HuH-7.5 (cell line): ENCODE measurements around the gene MESP2.

Experiments
- DNase-seq: peaks from one replicate; pipeline ENCODE4 v3.0.0; 2011; ENCODE audit warnings: low spot score

The MESP2 gene

DNA sequence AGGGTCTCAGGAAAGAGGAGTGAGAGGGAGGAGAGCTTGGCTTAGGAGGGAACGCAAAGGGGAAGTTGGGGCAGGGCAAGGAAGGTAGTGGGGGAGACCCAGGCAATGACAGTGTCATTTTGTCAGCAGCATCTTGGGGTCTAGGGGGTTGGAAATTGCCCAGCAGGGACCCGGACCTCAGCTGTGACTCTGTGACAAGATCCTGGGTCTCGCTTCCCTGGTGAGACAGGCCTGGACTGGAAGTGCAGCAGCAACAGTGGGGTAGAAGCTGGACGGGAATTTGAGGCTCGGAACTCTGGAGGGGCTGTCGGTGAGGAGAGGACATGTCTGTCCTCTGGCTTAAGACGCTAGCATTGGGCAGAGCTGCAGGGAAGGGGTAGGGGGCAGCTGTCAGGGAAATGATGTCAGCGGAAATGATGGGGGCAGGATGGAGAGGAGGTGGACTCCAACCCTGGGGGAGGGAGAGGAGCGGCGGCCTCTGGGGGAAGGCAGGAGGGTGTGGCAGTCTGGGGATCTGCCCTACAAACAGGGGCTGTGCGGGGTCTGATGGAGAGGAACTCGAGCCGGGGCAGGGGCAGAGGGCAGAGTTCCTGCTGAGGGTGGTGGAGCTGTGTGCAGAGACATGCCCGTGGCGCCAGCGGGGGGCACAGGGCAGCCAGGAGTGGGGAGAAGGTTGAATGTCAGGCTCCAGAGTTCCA is 26.2 kb downstream of the MESP2 start:
- DNase-seq: no peak

DNA sequence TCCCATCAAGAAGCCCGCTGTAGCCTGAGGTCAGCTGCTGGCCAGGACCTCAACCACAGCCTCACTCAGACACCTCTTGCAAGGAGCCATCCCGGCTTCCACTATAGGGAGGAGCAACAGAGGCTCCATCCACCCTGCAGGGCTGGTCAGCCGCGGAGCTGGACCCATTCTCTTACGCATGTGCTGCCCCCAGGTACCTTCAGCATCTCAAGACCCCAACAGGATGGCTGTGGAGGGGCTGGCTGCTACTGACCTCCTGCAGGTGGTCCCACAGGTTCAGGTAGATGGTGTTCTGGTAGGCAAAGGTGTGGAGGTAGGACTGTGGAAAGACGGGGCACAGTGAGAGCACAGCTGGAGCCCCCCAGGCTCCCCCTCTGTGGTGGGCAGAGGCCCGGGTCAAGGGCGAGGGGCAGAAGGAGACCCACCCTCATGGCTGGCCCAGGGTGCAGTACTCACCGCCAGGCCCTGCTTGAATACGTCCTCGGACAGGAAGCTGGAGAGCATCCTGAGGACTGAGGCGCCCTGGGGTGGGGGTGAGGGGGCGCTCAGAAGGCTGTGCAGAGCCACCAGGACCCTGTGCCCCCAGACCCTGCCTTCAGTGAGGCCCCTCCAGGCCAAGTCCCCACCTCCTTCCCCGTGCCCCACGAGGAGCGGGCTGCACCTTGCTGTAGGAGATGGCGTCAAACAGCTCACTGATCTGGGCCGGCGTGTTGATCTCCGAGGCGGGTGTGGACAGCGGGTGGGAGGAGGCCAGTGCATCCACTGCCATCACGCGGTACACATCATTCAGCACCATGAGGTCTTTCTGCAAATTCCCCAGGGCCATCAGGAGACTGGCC is 27.1 kb downstream of the MESP2 start:
- DNase-seq: no peak

DNA sequence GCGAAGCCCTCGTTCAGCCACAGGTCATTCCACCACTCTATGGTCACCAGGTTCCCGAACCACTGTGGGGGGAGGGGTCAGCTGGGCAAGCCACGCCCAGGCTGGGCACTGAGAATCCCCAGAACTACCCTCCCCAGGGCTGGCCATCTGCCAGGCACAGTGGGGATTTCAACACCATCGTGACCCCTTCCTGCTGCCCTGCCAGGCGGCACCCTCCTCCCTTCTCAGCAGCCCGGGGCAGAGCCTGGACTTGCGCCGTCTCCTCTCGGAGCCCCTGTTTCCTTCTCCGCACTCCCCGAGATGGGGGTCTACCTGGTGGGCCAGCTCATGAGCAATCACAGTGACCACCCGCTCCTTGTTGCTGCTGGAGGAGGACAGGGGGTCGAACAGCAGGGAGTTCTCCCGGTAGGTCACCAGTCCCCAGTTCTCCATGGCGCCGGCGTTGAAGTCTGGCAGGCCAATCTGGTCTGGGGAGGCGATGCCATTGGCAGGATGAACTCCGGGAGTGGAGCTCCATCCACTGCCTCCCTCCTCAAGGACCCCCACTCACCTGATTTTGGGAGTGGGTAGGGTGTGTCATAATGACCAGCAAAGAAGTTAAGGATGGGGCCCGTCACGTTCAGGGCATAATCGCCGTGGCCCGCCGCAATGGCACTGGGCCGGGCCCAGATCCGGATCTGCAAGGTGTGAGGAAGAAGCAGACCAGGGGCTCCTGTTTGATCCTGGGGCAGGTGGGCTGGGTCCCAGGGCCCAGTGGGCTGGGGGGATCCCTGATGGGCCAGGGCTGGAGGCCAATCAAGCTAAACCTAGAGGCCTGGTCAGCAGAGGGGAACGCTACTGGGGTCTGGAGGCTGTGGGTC is 28.0 kb downstream of the MESP2 start:
- DNase-seq: no peak

DNA sequence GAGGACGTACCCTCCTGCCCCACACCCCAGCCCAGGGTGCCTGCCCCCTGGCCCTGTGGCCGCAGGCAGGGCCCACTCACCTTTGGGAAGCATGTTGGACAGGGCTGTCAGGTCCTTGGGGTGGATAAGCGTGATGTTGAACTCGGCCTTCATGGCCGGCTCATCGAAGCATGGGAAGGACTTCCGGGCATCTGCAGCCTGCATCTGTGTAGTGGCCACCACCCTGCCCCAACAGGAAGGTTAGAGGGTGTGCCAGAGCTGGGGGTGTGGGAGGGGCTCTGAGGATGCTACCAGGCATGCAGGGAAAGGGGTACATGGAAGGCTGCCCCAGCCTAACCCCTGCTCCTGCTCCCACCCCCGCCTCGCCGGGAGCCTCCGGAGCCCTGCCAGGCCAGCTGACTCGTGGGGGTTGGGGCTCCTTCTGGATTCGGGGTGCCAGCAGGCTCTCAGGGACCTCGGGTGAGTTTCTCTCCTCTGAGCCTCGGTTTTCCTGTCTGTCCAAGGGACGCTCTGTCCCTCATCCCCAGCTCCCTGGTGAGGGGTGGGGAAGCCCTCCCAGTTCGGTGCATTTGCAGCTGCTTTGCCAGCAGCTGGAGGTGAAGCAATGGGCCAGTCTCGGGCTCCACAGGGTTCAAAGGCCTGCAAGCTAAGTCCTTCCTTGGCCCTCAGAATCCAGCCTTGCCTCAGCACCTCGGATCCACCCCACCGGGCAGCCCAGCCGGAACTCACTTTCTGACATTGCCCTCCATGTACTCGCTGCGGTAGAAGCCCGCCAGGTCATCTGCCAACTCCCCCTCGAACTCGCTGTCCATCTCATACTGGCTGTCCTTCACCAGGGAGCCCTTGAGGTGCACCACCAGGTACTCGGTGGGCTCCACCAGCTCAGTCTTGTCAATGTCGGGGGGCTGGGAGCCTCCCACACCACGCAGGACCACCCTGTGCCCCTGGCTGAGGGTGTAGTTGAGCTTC is 29.4 kb downstream of the MESP2 start:
- DNase-seq: no peak

DNA sequence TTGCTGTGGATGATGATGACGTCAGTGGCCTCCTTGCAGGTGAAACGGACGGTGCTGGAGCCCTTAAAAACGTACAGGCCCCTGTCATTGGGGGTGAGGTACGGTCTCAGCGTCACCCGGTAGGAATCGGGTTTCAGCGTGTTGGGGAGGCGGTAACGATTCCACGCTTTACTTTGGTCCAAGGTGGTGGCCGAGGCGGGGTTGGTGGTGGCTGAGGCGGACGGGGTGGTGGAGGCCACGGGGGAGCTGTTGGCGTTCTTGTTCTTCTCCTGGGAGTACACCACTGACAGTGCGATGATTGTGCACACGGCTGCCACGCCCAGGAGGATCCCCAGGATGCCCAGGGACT is 30.1 kb downstream of the MESP2 start:
- no peak for DNase-seq

DNA sequence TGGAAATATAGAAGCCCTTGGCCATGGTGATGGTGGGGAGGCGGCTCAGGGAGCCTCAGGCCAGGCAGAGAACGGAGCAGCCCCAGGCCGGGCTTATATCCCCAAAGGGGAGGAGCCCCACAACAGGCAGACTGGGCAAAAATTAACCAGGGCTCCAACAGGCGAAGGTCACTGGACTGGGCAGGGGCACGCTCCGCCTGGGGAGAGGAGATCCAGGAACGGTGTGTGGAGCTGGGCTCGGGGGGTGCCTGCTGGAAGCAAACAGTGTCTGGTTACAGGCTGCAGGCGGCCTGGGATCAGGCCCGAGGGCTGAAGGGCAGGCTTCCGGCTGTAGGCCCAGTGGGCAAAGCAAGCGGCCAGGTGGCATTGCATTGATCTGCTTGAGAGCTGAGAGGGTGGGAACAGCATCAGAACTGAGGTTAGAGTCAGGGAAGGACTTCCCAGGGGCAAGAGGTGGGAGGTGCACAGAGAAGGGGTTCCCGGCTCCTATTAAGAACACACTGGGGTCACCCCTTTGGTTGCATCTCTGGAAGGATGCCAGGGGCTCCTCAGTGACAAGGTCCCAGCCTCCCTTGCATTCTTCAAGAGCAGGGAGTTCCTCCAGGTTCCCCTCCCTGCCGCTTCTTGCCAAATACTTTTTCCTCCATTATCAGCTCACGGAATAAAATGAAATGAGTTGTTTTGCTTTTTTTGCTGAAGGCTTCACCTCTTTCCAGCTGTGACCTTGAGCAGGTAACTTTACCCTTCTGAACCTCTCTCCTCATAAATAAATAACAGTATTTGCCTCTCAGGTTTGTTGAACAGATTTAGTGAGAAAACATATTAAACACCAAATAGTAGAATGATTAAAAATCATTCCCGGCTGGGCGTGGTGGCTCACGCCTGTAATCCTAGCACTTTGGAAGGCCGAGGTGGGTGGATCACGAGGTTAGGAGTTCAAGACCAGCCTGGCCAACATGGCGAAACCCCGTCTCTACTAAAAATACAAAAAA is 30.7 kb downstream of the MESP2 start:
- DNase-seq: peak; percentile 92

DNA sequence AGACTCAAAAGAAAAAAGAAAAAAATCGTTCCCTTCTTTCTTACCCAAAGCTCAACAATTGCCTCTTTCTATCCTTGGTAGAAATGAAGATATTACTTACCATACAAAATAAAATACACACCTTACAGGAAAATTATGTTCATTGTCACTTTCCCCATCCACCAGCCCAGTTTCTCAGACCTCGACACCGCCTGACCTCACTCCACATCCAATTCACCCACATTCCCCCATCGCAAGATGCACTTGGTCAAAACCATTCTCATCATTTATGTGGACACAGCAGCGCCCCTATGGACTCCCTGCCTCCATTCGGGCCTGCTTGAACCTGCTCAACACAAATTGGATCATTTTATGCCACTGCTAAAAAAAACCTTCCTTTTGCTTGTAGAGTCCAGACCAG is 31.6 kb downstream of the MESP2 start:
- DNase-seq: no peak

DNA sequence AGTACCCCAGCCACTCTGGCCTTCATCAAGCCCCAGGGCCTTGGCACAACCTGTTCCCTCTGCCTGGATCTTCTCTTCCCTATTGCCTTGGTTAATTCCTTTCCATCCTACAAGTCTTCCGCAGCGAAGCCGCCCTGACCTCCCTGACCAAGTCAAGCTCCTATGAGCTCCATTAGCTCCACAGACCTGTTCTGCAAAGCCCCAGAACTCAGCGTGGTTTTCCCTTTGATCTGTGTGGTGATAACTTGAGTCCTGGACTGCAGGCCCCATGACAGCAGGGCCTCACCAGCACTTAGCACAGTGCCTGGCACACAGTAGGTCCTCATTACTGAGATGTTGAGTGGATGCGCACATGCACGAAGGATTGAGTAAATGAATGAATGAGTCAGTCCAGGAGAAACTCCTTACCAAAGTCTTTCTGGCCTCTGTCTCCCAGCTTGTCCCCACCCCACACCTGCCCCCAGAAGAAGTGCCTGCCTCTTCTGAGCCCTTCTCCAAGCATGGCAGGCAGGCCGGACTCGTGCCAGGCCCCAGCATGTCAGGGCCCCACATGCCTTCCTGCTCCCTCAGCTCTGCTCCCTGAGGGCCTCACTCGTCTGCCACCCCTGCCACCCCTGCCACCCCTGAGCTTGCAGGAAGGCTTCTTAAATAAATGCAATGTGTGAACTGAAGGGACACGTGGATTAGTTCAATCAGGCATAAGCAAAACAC is 32.2 kb downstream of the MESP2 start:
- DNase-seq: no peak

DNA sequence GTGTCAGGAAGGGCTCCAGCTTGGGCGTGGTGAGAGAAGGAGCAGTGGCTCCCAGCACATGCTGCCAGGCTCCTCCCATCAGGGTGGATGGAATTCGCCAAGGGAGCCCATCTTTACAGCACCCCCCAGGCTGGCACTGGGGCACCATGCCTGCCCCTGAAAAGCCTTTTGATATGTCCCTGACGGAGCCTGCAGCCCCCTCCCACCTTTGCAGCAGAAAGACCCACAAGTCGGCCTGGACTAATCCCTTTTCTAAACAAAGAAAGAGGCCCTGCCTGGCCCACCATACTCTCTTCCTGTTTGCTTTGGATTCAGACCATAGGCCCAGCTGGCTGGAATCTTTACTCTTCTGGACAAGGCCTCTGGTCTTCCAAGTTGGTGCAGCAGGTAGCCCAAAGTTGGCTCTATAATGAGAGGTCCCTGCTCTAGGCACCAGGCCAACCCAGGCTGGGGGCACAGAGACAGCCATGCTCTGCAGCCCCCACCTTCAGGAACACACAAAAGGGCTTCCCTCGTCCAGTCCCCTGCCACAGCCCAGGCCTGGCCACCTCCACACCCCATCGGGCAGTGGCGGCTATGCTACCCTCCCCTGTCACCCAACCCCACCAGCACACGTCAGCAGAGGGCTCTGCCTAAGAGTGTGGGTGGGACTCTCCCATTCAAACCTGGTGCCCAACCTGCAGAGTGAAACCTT is 33.1 kb downstream of the MESP2 start:
- peak; percentile 54 for DNase-seq

DNA sequence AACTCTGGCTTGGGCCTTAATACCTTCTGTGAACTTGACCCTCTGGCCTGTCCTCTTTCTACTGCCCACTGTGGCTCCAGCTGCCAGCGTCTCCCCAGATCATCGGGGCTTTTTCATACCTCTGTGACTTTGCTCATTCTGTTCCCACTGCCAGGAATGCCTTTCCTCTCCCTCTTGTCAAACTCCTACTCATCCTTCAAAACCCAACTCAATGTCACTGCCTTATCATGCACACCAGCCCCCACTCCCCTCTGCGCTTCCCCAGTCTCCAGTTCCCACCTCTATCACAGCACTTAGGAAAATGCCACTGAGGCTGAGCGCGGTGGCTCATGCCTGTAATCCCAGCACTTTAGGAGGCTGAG is 33.6 kb downstream of the MESP2 start:
- peak; percentile 10 for DNase-seq

DNA sequence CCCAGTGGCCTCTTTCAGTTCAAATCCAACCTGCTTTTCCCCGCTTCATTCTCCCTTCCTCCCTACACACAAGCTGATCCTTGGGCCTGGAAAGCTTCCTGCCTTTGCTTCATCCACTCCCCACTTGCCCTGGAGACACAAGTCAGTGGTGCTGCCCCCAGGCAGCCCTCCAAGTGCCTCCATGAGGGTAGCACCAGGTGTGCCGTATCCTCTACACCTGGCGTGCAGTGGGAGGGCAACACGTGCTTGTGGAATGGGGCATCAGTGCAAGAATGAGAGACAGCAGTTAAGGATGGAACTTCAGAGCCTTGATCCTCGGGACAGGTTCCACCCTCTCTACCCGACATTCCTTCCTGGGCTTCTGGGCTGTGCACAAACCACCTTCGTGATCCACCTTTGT is 34.7 kb downstream of the MESP2 start:
- no peak for DNase-seq

DNA sequence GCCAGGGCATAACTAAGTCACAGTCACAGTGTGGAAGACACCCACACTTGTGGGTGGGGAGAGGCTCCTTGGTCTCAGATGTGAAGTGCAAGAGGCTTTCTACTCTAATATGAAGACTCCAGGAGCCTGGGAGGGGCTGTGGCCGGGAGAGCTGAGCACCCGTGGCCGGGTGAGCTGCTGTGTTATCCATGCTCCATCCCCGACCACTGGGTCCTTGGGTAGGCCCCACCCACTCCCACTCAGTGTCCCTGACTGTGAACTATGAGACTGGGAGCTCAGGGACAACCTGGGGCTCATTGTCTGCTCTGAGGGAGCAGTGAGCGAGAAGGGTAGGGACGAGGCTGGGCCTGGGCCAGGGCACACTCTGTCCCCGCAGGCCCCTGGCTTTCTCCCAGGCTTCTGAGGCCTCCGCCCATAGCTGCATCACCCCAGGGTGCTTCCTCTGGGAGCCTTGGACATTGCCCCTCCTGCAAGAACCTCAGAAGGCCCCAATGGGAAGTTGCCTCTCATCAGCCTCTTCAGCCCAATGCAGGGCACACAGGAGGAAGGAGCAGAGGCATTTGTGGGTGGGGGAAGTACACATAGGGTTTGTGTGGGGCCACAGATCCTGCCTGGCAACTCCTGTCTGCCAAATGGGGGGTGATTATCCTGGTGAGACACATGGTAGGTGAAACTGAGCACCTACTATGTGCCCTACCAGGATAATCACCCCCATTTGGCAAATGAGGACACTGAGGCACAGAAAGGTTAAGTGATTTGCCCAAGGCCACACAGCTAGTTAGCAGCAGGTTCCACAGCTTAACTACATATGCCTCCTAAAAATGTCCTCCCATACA is 36.1 kb downstream of the MESP2 start:
- DNase-seq: peak; percentile 58

DNA sequence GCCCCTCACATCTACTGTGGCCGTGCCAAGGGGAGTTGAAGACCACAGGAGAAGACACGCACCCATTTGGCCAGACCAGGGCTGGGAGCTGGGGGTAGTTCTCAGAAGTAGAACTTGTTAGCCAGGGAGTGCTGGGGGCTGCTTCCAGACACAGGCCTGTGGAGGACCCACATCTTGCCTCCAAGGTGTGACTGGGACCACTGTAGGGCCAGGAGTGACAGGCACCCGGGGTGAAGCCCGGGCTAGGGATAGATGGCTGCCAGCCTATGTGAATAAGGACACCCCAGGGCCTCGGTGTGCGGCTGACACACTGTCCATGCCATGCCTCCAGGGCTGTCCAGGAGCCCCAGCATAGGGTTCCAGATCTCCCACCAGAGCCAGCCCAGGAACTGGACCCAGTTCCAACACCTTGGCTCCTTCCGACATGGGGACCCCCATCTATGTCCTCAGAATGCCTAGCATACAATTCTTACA is 36.8 kb downstream of the MESP2 start:
- DNase-seq: peak; percentile 14

DNA sequence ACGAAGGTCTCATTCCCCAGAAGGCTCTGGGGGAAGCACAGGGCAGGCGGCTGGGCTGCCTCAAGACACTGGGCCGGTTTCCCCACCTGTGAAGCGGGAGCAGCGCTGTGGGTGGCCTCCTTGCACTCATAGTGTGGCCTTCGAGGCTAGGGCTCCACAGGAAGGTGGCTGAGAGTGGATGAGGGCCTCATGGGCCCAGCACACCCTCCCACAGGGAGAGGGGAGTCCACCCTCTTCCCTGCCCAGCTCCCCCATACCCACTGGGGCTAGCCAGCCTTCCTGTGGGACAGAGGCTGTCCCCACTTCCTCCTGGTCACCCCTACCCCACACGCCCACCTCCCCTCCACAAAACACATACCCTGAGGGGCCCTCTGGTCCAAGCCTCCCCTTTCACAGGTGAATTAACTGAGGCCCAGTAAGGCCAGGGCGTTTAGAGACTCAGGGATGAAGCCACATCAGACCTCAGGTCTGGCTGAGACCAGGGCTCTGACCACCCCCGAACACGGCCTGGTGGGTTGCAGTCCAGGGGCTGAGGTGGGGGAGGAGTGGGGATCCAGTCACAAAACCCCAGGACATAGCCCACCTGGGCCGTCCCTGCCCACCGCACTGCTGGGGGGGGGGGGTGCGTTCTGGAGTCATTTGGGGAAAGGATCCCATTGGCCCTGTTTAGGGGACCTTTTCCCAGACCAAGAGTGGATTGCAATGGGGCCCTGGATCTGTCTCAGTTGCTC is 37.4 kb downstream of the MESP2 start:
- peak; percentile 39 for DNase-seq

DNA sequence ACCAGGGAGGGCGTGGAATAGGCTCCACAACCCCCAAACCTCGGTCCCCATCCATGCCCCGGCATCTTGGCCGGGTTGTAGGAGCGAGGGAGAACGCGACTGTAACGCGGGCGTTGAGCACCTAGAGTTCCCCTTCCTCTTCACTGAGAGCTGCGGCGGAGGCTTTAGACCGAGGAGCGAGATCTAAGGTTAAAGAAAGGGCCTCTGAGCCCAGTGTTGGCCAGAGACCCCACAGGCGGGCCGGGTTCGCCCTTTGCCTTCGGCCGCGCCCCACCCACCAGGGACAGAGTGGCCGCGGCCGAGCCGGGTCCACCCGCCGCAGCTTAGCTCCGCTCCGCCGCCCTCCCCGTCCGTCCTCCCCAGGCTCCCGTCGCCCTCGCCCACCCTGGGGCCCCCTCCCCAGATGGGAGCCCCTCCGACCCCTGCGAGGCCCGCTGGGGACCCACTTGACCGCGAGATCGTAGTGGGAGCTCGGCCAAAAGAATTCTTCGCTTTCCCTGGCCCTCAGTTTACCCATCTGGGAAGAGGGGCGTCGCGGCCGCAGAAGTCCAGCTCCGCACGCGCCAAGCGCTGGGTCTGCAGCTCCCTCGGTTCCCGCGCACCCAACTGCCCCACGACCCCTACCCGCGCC is 38.1 kb downstream of the MESP2 start:
- peak; percentile 59 for DNase-seq

DNA sequence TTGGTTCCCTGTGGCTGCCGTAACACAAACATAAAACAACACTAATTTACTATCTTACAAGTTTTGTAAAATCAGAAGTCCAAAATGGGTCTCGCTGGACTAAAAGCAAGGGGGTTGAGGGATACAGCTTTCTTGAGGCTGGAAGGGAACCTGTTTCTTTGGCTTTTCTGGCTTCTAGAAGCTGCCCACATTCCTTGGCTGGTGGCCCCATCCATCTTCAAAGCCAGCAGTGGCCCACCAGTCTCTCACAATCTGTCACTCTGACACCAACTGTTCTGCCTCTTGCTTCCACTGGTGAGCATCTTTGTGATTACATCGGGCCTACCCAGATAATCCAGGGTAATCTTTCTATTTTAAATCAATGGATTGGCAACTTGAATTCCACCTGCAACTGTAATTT is 39.6 kb downstream of the MESP2 start:
- no peak for DNase-seq
